Stimulated activated CD8-positive, alpha-beta memory T cell treated with anti-CD3 and anti-CD28 coated beads, Interleukin-2, amount 100 ng/mL, for 48 hours (primary cell): ENCODE results near the gene ATPAF1.
A peak's percentile ranks its signal among the peaks of the same experiment; 100 is the strongest.

Experiments used
- DNase-seq, 2 donors: peaks; one replicate each; pipeline ENCODE4 v3.0.0-alpha.2; 2020; ENCODE audit warnings: low read depth in 2 of 2

The ATPAF1 gene

DNA sequence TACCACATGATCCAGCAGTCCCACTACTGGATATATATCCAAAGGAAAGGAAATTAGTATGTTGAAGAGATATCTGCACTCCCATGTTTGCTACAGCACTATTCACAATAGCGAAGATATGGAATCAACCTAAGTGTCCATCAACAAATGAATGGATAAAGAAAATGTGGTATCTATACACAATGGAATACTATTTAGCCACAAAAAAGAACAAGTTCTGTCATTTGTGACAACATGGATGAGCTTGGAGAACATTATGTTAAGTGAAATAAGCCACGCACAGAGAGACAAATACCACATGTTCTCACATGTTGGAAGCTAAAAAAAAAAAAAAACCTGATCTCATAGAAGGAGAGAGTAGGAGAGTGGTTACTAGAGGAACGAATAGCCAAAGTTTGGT, 17.7 kb downstream of the ATPAF1 start:
- DNase-seq, result no peak

DNA sequence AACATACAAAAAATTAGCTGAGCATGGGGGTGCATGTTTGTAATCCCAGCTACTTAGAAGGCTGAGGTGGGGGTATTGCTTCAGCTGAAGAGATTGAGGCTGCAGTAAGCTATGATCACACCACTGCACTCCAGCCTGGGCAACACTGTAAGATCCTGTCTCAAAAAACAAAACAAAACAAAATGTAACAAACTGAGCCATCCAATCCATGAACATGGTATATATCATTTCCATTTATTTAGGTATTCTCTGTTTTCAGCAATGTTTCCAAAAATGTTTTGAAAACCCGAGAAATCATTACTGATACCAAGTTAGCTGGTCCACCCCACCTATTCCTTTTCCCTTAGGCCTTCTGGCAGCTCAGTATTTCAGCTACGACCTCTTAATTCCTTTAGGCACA, 18.4 kb downstream of the ATPAF1 start:
- no peak for DNase-seq

DNA sequence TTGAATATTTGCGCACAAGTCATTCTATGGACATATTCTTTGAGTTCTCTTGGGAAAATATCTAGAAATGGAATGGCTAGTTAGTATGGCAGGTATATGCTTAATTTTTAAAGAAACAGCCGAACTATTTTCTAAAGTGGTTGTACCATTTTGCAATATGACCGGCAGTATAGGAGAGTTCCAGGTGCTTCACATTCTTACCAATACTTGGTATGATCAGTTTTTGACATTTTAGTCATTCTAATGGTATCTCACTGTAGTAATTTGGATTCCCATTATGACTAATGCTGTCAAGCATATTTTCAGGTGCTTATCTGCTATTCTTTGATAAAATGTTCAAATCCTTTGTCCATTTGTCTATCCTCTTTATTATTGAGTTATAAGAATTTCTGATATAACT, 20.6 kb downstream of the ATPAF1 start:
- no peak for DNase-seq

DNA sequence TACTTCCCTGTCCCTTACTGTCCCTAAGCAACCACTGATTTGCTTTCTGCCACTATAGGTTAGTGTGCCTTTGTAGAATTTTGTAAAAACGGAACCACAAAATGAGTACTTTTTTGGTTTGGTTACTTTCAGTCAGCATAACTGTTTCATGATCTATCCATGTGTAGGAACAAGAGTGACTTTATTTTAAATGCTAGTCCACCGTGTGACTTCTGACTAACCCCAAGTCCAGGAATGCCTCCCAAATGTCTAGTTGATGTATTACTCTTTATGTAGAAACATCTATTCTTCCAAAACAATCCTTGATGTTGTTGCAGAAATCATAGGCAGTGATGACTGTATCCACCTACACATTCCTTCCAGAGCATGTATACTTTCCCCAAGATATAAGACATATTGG, 21.3 kb downstream of the ATPAF1 start:
- DNase-seq, result no peak

DNA sequence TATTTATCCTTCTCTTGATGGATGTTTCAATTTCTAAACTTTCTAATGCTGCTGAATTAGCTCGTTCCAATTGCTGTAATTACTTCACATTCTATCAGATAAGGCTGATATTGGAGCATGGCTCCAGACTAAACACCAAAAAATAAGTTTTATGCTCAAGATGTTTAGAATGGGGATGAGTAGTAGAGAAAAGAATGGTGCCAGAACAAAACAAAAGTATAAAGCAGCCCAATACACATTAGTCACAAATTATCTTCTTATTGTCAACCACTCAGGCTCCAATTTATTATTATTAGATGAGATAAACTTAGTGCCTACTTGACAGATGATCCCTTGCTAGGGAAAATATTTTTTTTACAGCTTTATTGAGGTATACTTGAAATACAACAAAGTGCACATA, 21.8 kb downstream of the ATPAF1 start:
- no peak for DNase-seq

DNA sequence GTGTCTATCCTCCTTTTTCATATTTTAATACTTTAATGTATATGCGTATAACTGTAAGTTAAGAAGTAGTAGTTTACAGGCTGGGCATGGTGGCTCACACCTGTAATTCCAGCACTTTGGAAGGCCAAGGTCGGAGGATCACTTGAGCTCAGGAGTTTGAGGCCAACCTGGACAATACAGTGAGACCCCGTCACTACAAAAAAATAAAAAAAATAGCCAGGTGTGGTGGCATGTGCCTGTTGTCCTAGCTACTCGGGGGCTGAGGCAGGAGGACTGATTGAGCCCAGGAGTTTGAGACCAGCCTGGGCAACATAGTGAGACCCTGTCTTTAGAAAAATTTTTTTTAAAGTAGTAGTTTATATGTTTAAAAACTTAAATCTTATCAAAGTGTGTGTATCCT, 22.3 kb downstream of the ATPAF1 start:
- DNase-seq, result no peak

DNA sequence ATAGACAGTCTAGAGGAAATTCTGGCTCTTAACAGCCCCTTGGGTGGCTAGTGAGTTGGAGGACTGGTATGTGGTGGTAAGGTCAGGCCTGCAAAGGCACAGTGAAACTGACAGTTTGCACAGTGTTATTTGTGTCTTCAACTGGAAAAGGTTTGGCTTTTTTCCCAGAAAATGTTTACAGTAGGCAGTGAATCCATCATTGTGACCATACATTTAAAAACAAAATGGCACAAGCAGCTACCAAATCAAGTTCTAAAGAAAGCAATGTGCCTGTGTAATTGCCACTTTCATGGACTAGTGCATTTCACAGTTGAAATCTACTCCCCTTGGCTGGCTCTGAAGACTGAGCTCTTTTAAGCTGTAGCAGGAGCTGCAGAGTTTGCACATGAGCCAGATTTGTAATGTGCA, 24.8 kb downstream of the ATPAF1 start:
- DNase-seq, result no peak

DNA sequence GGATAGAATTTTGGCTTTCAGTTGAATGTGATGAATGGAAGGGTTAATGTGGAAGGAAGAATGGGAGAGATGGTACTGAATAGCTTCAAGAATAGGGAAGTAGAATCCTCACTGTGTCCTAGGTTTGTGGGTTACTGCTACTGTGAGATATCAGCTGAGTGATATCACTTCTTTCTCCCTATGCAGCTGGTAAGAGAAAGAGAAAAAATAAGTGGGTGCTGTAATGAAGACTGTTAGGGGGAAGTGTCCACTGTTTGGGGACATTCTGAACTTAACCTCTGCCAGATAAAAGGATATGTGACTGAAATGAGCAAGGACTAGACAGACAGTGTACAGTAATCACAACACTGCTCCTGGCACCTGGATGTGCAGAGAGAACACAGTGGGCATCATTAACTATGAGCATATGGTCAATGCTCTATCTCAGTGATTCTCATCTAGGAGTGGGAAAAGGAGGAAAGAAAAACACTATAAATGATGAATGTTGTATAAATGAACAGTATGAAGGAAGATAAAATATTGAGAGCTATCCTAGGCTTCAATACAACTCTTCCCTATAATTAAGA, 26.0 kb downstream of the ATPAF1 start:
- no peak for DNase-seq

DNA sequence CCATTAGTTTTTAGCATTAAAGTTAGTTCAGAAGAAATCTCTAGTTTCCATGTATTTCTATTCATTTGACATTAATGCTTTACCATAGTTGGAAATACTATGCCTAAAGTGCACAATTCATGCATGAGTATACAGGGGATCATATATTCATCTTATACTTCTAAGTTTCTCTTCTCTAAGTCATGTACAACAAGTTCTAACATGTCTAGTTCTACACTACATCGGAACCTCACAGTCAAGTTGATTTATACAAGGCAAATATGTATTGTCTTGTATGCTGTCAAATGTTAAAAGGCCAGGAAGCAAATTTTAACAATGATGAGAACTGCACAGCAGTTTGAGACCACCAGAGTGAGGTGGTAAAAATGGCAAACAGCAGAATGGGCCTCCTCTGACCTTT, 28.6 kb downstream of the ATPAF1 start:
- DNase-seq, result no peak

DNA sequence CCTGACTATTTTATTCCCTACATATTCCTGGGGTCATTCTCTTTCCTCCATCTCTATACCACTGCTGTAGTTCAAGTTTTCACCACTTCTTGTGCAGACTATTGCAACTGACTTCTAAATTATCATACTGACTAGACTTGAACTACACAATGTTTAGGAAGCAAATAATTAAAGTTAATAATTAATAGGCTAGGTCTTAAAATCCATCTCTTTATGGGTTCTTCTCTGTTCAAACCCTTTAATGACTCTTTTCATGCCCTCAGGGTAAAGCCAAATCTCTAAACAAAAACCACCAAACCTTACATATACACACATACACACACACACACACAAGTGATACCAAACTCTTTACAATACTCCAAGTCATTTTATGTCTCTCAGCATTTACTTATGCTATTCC, 29.2 kb downstream of the ATPAF1 start:
- DNase-seq, result no peak

DNA sequence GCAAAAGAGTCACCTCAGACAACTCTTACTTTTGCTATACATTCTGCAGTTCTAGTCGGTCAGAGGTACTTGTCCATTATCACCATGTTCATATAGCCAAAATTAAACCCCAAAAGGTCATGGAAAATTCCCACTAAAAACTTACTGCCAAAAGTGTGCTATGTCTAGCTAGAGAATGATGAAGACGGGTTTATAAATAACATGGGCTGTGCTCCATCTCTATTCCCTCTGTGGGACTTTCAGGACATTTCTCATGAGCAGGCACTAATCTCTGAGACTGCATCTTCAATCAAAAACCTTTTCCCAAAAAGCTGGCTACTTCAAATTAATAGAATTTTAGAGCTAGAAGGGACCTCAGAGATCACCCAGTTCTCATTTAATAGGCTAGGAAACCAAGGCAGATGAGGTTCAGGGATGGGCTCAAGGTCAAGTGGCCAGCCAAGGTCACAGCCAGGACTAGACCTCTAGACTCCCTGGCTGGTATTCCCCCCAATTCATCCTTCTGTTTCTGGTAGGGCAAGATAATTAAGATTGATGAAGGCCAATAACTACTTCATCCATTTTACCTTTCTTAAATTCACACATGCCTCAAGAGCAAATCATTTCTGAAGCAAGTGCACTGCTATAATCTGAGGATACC, 30.6 kb downstream of the ATPAF1 start:
- no peak for DNase-seq

DNA sequence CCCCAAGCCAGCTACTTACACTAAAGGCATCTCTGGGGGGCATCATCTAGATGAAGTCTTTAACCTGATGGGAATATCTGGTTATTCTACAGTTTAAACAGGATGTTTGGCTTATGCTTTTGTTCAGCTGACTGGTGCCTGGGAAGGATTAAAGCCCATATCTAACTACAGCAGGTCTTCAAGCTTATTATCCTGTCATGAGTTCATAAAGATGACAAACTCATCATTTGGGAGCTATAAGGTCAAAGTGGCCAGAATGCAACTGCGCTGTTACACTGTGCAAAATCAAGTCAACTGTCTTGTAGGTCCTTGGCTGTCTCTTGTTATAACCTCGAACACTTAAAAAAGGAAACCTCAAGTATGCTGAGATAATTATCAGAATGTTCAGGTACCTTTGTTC, 33.0 kb downstream of the ATPAF1 start:
- no peak for DNase-seq

DNA sequence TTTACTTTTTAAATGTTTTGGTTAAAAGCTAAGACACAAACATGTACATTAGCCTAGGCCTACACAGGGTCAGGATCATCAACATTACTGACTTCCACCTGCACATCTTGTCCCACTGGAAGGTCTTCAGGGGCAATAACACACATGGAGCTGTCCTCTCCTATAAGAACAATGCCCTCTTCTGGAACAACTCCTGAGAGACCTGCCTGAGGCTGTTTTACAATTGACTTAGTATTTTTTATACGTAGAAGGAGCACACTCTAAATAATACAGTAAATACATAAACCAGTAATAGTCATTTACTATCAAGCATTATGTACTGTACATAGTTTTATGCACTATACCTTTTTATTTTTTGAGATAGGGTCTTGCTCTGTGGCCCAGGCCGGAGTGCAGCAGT, 37.4 kb downstream of the ATPAF1 start:
- DNase-seq, result no peak

DNA sequence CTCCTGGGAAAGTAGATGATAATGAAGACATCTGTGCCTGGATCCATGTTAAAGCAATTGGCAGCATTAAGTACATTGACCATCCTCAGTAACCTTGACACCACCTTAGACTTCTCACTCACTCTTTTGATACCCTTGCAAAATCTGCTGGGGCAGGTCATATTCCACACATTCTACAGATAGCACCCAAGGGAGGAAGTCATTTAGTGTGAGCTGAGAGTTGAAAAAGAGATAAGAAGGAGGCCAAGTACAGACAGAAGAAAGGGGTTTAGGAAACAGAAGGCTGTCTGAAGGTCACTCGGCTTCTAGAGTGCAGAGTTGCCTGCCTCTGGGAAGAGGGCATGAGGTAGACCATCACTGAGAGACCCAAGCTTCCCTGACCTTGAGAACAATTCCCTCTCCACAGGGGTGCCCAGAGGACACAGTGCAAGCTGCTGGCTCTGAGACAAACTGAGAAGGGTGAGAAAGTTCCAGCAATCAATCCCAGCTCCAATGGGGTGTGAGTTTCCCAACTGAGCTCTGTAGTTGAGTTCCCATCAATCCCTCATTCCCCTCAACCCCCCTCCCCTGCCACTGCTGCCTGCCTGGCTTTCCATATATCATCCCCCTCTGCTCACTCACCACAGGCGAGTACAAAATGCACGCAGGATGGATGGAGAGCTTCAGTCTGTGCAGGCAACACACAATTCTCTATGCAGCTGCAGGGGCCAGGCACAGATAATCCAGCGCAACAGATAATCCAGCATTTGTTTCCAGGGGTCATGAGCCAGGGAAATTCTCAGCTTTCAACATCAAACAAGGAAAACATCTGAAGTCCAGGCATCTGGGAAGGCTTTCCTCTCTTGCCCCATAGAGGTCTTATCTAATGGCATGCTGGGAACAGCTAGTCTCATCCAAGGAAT, 44.2 kb downstream of the ATPAF1 start:
- no peak for DNase-seq

DNA sequence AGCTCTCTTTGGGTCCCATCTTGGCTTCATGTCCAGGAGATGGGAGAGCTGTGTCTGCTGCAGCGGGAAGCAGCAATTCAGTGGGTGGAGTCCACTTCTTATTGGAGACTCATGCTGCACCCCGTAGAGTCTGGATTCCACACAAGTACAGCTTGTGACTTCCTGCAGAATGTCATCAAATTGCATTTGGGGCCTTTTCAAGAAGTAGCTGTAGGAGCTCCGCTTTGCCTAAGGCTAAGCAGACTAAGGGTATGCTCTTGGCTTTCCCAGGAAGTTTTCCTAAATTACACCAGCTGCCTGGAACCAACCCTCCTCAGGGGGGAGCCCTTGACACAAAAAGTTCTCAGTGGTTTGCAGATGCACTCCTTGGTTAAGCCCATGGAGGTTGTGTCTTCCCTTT, 45.8 kb downstream of the ATPAF1 start:
- DNase-seq, result no peak

DNA sequence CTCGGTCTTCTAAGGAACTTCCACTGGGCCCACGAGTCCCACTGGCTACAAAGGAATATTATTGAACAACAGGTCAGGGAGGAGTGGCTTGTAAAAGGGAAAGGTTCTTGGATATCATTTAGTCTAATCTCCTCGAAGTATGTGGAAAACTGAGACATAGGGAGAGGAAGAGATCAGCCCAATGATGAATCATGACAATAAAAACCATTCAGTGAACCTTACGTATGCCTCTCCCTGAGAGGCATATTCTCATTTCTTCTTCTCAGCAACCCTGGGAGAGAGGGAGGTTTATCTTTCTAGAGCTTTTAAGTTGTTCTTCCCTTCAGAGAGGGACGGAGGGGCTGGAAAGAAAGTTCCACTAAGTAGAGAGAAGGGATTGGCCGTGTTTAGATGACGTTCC, 46.2 kb downstream of the ATPAF1 start:
- no peak for DNase-seq

DNA sequence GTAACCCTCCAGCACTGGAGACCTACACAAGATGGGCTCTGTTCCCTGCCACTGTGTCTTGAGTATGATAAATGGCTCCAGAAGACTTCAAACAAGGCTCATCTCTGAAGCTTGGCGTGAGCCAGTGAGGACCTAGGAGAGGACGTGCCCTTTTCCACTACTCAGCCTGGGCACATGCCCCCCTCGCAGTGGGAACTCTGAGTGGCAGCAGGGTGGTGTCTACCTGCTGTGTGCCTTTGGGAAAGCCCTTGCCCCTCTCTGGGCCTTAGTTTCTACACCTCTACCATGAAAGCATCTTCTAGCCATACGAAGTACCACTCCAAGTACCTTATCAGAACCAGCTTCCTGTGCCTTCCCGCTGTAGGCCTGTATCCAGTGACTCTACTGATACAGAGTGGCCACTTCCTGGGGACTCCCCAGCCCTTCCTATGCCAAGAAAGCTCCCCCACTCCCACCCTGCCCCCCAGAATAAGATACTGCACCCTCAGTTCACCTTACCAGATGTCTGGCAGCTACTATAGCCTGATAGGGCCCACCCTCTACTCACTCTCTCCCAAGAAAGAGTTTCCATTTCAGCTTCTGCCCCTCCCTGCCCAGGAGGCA, 48.4 kb downstream of the ATPAF1 start:
- DNase-seq, result no peak

DNA sequence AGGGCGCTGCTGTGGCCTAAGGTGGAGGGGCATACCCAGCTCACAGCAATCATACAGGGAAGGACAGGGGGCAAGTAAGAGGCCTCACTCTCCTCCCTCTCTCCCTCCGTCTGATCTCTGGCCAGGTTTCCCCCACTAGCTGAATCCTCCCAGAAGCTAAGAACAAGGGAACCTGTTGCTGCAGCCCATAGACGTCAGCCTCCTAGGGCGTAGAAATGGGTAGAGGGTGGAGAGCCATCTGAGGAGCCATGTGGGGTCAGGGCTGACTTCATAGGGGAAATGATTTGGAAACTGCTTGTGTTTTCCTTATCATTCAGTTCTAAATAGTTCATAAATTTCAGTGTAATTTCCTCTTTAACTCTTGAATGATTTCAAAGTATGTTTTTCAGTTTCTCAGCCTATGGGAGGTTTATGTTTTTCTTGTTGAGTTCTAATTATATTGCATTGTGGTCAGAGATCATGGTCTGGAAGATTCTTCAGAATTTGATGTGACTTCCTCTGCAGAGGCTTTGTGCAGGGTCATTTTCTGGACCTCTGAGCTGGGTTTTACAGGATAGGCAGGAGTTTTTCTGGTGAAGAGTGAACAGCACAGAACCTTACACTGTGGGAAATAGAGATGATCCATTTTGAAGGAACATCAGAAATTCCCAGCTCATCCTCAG, 49.3 kb downstream of the ATPAF1 start:
- DNase-seq, result no peak

DNA sequence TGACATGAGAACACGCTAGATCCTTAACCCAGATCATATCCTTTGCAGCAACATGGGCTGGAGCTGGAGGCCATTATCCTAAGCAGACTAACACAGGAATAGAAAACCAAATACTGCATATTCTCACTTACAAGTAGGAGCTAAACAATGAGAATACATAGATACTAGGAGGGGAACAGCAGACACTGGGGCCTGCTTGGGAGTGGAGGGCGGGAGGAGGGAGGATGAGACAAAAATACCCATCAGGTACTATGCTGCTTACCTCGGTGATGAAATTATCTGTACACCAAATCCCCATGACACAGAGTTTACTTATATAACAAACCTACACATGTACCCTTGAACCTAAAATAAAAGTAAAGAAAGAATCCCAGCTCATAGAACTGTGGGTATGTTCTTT, 50.3 kb downstream of the ATPAF1 start:
- no peak for DNase-seq

DNA sequence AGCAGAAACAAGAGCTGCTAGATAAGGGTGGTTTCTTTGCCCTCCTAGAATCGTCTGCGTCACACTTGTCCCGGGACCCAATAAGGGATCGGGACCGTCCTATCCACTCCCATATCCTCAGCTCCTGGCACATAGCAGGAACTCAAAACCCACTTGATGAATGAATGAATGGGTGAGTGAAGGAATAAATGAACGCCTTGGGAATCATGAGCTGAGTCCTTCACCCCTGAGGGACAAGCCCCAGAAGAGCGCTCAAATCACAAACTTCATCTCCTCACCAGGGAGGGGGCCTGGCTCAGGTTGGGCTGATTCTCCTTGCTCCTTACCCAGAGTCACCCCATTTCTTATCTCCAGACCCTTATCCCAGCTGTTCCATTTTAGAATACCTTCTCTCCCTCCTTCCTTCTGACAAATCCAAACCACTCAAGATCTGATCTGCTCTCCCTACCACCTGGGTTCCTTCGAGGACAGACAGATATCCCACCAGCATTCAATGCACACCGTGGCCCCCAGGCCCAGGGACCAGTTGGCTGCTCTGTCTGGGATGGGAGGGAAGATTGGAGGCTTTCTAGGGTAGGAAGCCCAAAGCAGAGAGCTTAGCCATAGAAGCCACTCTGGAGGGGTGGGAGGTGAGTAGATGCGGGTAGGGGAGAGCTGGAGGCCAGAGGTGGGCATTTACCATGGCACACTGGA, 50.9 kb downstream of the ATPAF1 start:
- DNase-seq, result no peak

DNA sequence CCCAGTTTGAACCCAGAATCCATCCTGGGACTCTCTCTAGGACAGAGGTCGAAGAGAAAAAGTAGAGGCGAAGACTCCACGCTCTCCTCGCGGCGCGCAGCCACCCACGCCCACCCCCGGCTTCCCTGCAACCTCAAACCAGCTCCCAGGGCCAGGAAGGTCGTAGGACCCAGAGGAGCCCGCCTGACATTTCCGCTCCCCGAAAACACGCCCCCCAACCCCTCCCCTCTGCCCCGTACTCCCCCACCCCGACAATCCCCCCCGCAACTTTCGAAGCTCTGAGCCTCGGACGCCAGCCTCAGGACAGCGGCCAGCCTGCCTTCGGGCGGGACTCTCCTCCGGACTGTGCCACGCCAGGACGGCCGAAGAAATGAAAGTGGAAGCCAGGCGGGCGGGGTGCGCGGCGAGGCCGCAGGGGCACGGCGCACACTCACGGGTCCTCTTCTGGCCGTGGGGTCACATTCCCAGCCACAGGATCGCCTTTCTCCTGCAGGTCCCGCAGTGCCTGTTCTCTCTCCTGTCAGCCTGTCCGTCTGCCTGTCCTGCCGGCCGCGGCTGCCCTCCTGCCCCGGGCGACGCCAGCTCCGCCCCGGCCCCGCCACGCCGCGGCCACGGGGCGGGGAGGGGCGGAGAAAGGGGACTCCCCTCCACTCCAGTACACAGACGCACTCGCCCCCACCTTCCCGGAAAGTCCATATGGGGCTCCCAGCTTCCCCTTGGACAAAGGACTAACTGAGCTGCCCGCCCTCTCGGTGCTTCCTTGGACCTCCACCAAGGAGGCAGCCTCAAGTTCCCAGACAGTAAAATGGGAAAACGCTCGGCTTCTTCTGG, 51.7 kb downstream of the ATPAF1 start, which contains the start of gene MOB3C:
Gene MOB3C, minus strand, starts transcription at position 535 of the 831 bp plus-strand sequence. CDS start 3,490 bp downstream, outside the sequence.
- DNase-seq, result peak; percentile 50 to 52
